Measurements from ENCODE around the gene ST3GAL4. TPM values are rescaled to one million over a fixed set of nuclear protein-coding genes. Genes with fewer than 3 reads are reported as not detected.

Gene ST3GAL4
- total RNA-seq, 1 donor from 2014 or later, result 15.6 TPM

- Mint-ChIP-seq H3K9me3 (no peaks in the 10 kb centered on the region), H3K27ac (peak overlapping the region; percentile 67), H3K27me3 (ENCODE audit: low read depth) (no peaks in the 10 kb centered on the region), H3K4me1 (peaks cover 38% of the 10 kb centered on the region), H3K36me3 (peaks cover 14% of the 10 kb centered on the region), H3K4me3 (no peak overlapping the region)
- no peak for DNase-seq (ENCODE audit: low spot score in 2 of 2, unreplicated experiment in 2 of 2)
- no peak for TF ChIP-seq CTCF (IDR thresholded peaks at IDR 0.05; ENCODE audit: unreplicated experiment)
These were observed 19.3 kb upstream of the ST3GAL4 start for GRCh38 chr11:126336138-126336541.

GRCh38 chr11:126336671-126337101 lies 18.8 kb upstream of the ST3GAL4 start:
- no peaks in the 10 kb centered on the region for H3K9me3 Mint-ChIP-seq
- TF ChIP-seq CTCF (IDR thresholded peaks at IDR 0.05; ENCODE audit: unreplicated experiment), result no peak
- no peak overlapping the region for H3K4me3 Mint-ChIP-seq
- H3K27ac Mint-ChIP-seq, result peak overlapping the region; percentile 67
- peaks cover 17% of the 10 kb centered on the region for H3K36me3 Mint-ChIP-seq
- peaks cover 44% of the 10 kb centered on the region for H3K4me1 Mint-ChIP-seq
- H3K27me3 Mint-ChIP-seq (ENCODE audit: low read depth), result no peaks in the 10 kb centered on the region
- DNase-seq (ENCODE audit: low spot score in 2 of 2, unreplicated experiment in 2 of 2), result no peak

GRCh38 chr11:126337126-126337473 lies 18.4 kb upstream of the ST3GAL4 start:
- Mint-ChIP-seq H3K4me3 (no peak overlapping the region), H3K27ac (no peak overlapping the region), H3K4me1 (peaks cover 48% of the 10 kb centered on the region), H3K9me3 (no peaks in the 10 kb centered on the region), H3K36me3 (peaks cover 21% of the 10 kb centered on the region), H3K27me3 (ENCODE audit: low read depth) (no peaks in the 10 kb centered on the region)
- TF ChIP-seq CTCF (IDR thresholded peaks at IDR 0.05; ENCODE audit: unreplicated experiment), result no peak
- DNase-seq (ENCODE audit: low spot score in 2 of 2, unreplicated experiment in 2 of 2), result no peak

- H3K27ac Mint-ChIP-seq, result no peak overlapping the region
- no peak overlapping the region for H3K4me3 Mint-ChIP-seq
- H3K4me1 Mint-ChIP-seq, result peaks cover 53% of the 10 kb centered on the region
- H3K9me3 Mint-ChIP-seq, result no peaks in the 10 kb centered on the region
- no peak for DNase-seq (ENCODE audit: low spot score in 2 of 2, unreplicated experiment in 2 of 2)
- no peak for TF ChIP-seq CTCF (IDR thresholded peaks at IDR 0.05; ENCODE audit: unreplicated experiment)
- H3K36me3 Mint-ChIP-seq, result peaks cover 25% of the 10 kb centered on the region
- H3K27me3 Mint-ChIP-seq (ENCODE audit: low read depth), result no peaks in the 10 kb centered on the region
These were observed 17.8 kb upstream of the ST3GAL4 start for GRCh38 chr11:126337474-126338241.

GRCh38 chr11:126338346-126339055 lies 17.0 kb upstream of the ST3GAL4 start:
- TF ChIP-seq CTCF (IDR thresholded peaks at IDR 0.05; ENCODE audit: unreplicated experiment), result no peak
- peaks cover 53% of the 10 kb centered on the region for H3K4me1 Mint-ChIP-seq
- H3K4me3 Mint-ChIP-seq, result no peak overlapping the region
- DNase-seq (ENCODE audit: low spot score in 2 of 2, unreplicated experiment in 2 of 2), result no peak
- H3K27me3 Mint-ChIP-seq (ENCODE audit: low read depth), result no peaks in the 10 kb centered on the region
- peaks cover 21% of the 10 kb centered on the region for H3K36me3 Mint-ChIP-seq
- H3K9me3 Mint-ChIP-seq, result no peaks in the 10 kb centered on the region
- peak overlapping the region; percentile 69 for H3K27ac Mint-ChIP-seq
